H1 (cell line): Measurements from ENCODE around the gene ACVR2B. TPM values are rescaled to one million over a fixed set of nuclear protein-coding genes. Genes with fewer than 3 reads are reported as not detected.

Experiments
- CTCF ChIA-PET: fragments of 300-600 bp; sonication (Branson Sonifier 250); formaldehyde crosslinking; loops from one replicate; lab custom pipeline; 2021; ENCODE audit not compliant: partially characterized antibody; lab: Charles Lee
- POLR2A ChIA-PET: fragments of 300-600 bp; sonication (Branson Sonifier 250); formaldehyde crosslinking; loops from one replicate; lab custom pipeline; 2021; ENCODE audit warnings: inconsistent platforms; ENCODE audit not compliant: partially characterized antibody; lab: Charles Lee
- DNase-seq, 2 experiments: peaks; one replicate each; pipeline versions ENCODE4 v3.0.0 to v3.0.0-alpha.2; 2010 to 2022; ENCODE audit warnings: low spot score in 2 of 2, low read depth in 1 of 2, mixed read lengths in 1 of 2
- FAIRE-seq: peaks from 2 replicates; lab custom pipeline; 2011; peaks lifted over from hg19 to GRCh38; lab: Jason Lieb, UNC
- H2AFZ ChIP-seq: 2 replicates; pipeline ENCODE4 v1.8.1; 2012; ENCODE audit warnings: low read length, inconsistent platforms
- H2AK5ac ChIP-seq: 2 replicates; pipeline ENCODE4 v1.6.1; 2013; ENCODE audit warnings: low read depth, low read length
- H2BK120ac ChIP-seq: replicated peaks from 2 replicates; pipeline ENCODE3; 2013; ENCODE audit warnings: low read depth, low read length, inconsistent platforms
- H2BK12ac ChIP-seq: 2 replicates; pipeline ENCODE4 v1.6.1; 2013; ENCODE audit warnings: low read depth, low read length
- H2BK15ac ChIP-seq: 2 replicates; pipeline ENCODE4 v1.6.1; 2013; ENCODE audit warnings: low read length
- H2BK20ac ChIP-seq: 2 replicates; pipeline ENCODE4 v1.6.1; 2013; ENCODE audit warnings: low read length
- H2BK5ac ChIP-seq: 2 replicates; pipeline ENCODE4 v1.6.1; 2013; ENCODE audit warnings: low read depth, low read length
- H3K14ac ChIP-seq: 2 replicates; pipeline ENCODE4 v1.6.1; 2013; ENCODE audit warnings: inconsistent platforms; ENCODE audit not compliant: insufficient read length
- H3K18ac ChIP-seq: 2 replicates; pipeline ENCODE4 v1.6.1; 2013; ENCODE audit warnings: low read length; ENCODE audit errors: extremely low read depth
- H3K23ac ChIP-seq: 2 replicates; pipeline ENCODE4 v1.6.1; 2013; ENCODE audit warnings: inconsistent platforms; ENCODE audit not compliant: insufficient read length
- H3K23me2 ChIP-seq: 2 replicates; pipeline ENCODE4 v1.6.1; 2013; ENCODE audit warnings: low read depth, low read length
- H3K27ac ChIP-seq: 2 replicates; pipeline ENCODE4 v1.6.1; 2011; ENCODE audit warnings: low read depth, low read length, inconsistent platforms
- H3K27me3 ChIP-seq, 4 experiments: replicated peaks in 1 of 4; 1 replicate in 1 of 4; 2 replicates in 3 of 4; pipeline versions ENCODE4 v1.6.1 to v1.8.1; 2011 to 2013; ENCODE audit warnings: low read length in 3 of 4, mild to moderate bottlenecking in 3 of 4, inconsistent platforms in 2 of 4, mixed read lengths in 2 of 4, moderate library complexity in 1 of 4; ENCODE audit not compliant: control insufficient read depth in 3 of 4, insufficient read depth in 3 of 4; ENCODE audit errors: extremely low read depth in 1 of 4
- H3K36me3 ChIP-seq, 4 experiments: 2 replicates each; pipeline versions ENCODE4 v1.6.1 to v1.8.1; 2011 to 2013; ENCODE audit warnings: mild to moderate bottlenecking in 4 of 4, low read length in 3 of 4, moderate library complexity in 2 of 4, control low read depth in 1 of 4, inconsistent platforms in 1 of 4; ENCODE audit not compliant: insufficient read depth in 4 of 4, control insufficient read depth in 2 of 4
- H3K4ac ChIP-seq: replicated peaks from 2 replicates; pipeline ENCODE3; 2013; ENCODE audit warnings: low read length, low read depth, mixed read lengths, inconsistent platforms; ENCODE audit not compliant: insufficient read length
- H3K4me1 ChIP-seq, 4 experiments: replicated peaks in 1 of 4; 1 replicate in 1 of 4; 2 replicates in 3 of 4; pipeline versions ENCODE4 v1.6.1 to v1.8.1; 2011 to 2013; ENCODE audit warnings: low read length in 3 of 4, inconsistent platforms in 2 of 4, mixed read lengths in 1 of 4; ENCODE audit not compliant: insufficient read depth in 4 of 4, control insufficient read depth in 3 of 4
- H3K4me2 ChIP-seq, 2 experiments: 2 replicates each; pipeline versions ENCODE4 v1.6.1 to v1.8.1; 2011 to 2013; ENCODE audit warnings: low read depth in 2 of 2, low read length in 2 of 2, control low read depth in 1 of 2, inconsistent platforms in 1 of 2, mild to moderate bottlenecking in 1 of 2; ENCODE audit not compliant: insufficient read depth in 1 of 2
- H3K4me3 ChIP-seq, 4 experiments: fragments of 200-600, 300-600 bp in 1 of 4; sonication (generic), shearing (Covaris generic), sonication (Bioruptor Twin) in 1 of 4; 2 replicates each; pipeline versions ENCODE4 v1.5.1 to v1.8.1; 2011 to 2016; ENCODE audit warnings: low read length in 4 of 4, low read depth in 3 of 4, control low read depth in 2 of 4, inconsistent platforms in 2 of 4, mild to moderate bottlenecking in 2 of 4, mixed read lengths in 1 of 4, moderate library complexity in 1 of 4; ENCODE audit not compliant: insufficient read depth in 2 of 4; ENCODE audit errors: extremely low read depth in 1 of 4
- H3K56ac ChIP-seq: replicated peaks from 2 replicates; pipeline ENCODE3; 2013; ENCODE audit warnings: low read depth, mild to moderate bottlenecking, mixed read lengths, low read length, inconsistent platforms; ENCODE audit not compliant: insufficient read length
- H3K79me1 ChIP-seq: 2 replicates; pipeline ENCODE4 v1.6.1; 2013; ENCODE audit warnings: low read depth, low read length, control low read depth
- H3K79me2 ChIP-seq, 2 experiments: 2 replicates each; pipeline versions ENCODE4 v1.6.1 to v1.8.1; 2012 to 2013; ENCODE audit warnings: low read length in 2 of 2, mild to moderate bottlenecking in 2 of 2, inconsistent platforms in 1 of 2; ENCODE audit not compliant: insufficient read depth in 2 of 2, control insufficient read depth in 1 of 2
- H3K9ac ChIP-seq, 4 experiments: replicated peaks in 1 of 4; 1 replicate in 1 of 4; 2 replicates in 3 of 4; pipeline versions ENCODE4 v1.6.1 to v1.8.1; 2011 to 2013; ENCODE audit warnings: low read depth in 3 of 4, low read length in 3 of 4, control low read depth in 2 of 4, mild to moderate bottlenecking in 2 of 4, moderate library complexity in 2 of 4, inconsistent platforms in 1 of 4; ENCODE audit errors: extremely low read depth in 1 of 4
- H3K9me3 ChIP-seq, 2 experiments: 2 replicates each; pipeline versions ENCODE4 v1.6.1 to v1.8.1; 2012 to 2013; ENCODE audit warnings: mild to moderate bottlenecking in 2 of 2, moderate library complexity in 2 of 2, control low read depth in 1 of 2, inconsistent platforms in 1 of 2, low read depth in 1 of 2, low read length in 1 of 2, mixed read lengths in 1 of 2; ENCODE audit not compliant: insufficient read depth in 2 of 2
- H4K20me1 ChIP-seq, 2 experiments: replicated peaks in 1 of 2; 2 replicates each; pipeline versions ENCODE3 to v1.8.1; 2011 to 2013; ENCODE audit warnings: inconsistent platforms in 2 of 2, low read length in 2 of 2, mild to moderate bottlenecking in 1 of 2; ENCODE audit not compliant: insufficient read depth in 2 of 2, control insufficient read depth in 1 of 2
- H4K5ac ChIP-seq: 2 replicates; pipeline ENCODE4 v1.6.1; 2013; ENCODE audit warnings: low read length, low read depth, mixed read lengths, inconsistent platforms; ENCODE audit not compliant: insufficient read length
- H4K8ac ChIP-seq: 2 replicates; pipeline ENCODE4 v1.8.0; 2013; ENCODE audit warnings: mild to moderate bottlenecking, moderate library complexity, low read length, inconsistent platforms; ENCODE audit not compliant: insufficient read depth; ENCODE audit errors: extremely low read depth
- H4K91ac ChIP-seq: replicated peaks from 2 replicates; pipeline ENCODE3; 2013; ENCODE audit warnings: low read length, mixed read lengths, inconsistent platforms; ENCODE audit not compliant: insufficient read length
- ASH2L ChIP-seq: fragments of 200-600, 300-600 bp; sonication (generic); IDR thresholded peaks from one replicate; pipeline ENCODE4 v1.7.1; 2017; ENCODE audit warnings: low read length
- FOSL1 ChIP-seq: IDR thresholded peaks from 2 replicates; pipeline ENCODE4 v1.6.1; 2011; ENCODE audit warnings: mild to moderate bottlenecking, low read depth, low read length, moderate library complexity; ENCODE audit not compliant: insufficient read depth
- HDAC2 ChIP-seq, 2 experiments: fragments of 300-600 bp in 1 of 2; sonication (generic) in 1 of 2; IDR thresholded peaks; 2 replicates each; pipeline ENCODE4 v1.6.1; 2011 to 2012; ENCODE audit warnings: low read depth in 2 of 2, low read length in 2 of 2, mild to moderate bottlenecking in 2 of 2, moderate library complexity in 2 of 2, borderline replicate concordance in 1 of 2, inconsistent platforms in 1 of 2
- SAP30 ChIP-seq: fragments of 300-600 bp; sonication (generic); IDR thresholded peaks from 2 replicates; pipeline ENCODE4 v1.7.1; 2012; ENCODE audit warnings: low read length, moderate library complexity, mild to moderate bottlenecking, inconsistent platforms; ENCODE audit not compliant: insufficient read depth, insufficient replicate concordance
- SIN3A ChIP-seq, 2 experiments: IDR thresholded peaks in 1 of 2; conservative IDR thresholded peaks in 1 of 2; 2 replicates each; pipeline ENCODE4 v1.6.1; 2011 to 2012; ENCODE audit warnings: low read length in 2 of 2, improper control_type of control experiment in 1 of 2, low read depth in 1 of 2, mild to moderate bottlenecking in 1 of 2
- WGBS, 2 experiments: shearing (Covaris generic) in 1 of 2; methylation state at CpG; one replicate each; pipeline versions ENCODE4 v1.1.6 to v1.1.7; 2013 to 2015; ENCODE audit warnings: low lambda C conversion rate in 2 of 2, mixed read lengths in 2 of 2, inconsistent platforms in 1 of 2, low coverage in 1 of 2, missing lambda C conversion rate in 1 of 2; ENCODE audit not compliant: insufficient replicate concordance in 2 of 2, insufficient coverage in 1 of 2, insufficient read length in 1 of 2; ENCODE audit errors: extremely low coverage in 1 of 2, missing lambda C conversion rate in 1 of 2; 5-methylcytosine and 5-hydroxymethylcytosine counted together
- polyA plus RNA-seq, 7 experiments: library from polyadenylated mRNA; depleted of rRNA in 3 of 7; stranded (reverse) in 5 of 7; unstranded in 2 of 7; fragments of >200 nt in 5 of 7; fragments of 200-250 nt in 2 of 7; gene quantifications; 1 replicate in 5 of 7; 2 replicates in 1 of 7; 4 replicates in 1 of 7; pipeline versions ENCODE4 v1.2.1 to v1.2.3, GENCODE V29; 2011 to 2013; ENCODE audit warnings: missing spikeins in 2 of 7, mixed read lengths in 2 of 7
- total RNA-seq: library from RNA; stranded (reverse); fragmentation: NEBNext Ultra II Directional; extraction: Animal tissue kit (Norgen Biotek cat#: 25700); gene quantifications from 2 replicates; pipeline ENCODE4 v1.2.1, GENCODE V29; 2021
- TF ChIP-seq, protein P1 (sequence below): IDR thresholded peaks from 2 replicates; pipeline ENCODE4 v1.6.1; 2011; ENCODE audit warnings: low read length, improper control_type of control experiment

Gene ACVR2B
- total and polyA plus RNA-seq, 2 of the 8 experiments (the other 6 are each of a cell fraction or from before 2014, with no cell fraction given): 24.7 to 109 TPM

DNA sequence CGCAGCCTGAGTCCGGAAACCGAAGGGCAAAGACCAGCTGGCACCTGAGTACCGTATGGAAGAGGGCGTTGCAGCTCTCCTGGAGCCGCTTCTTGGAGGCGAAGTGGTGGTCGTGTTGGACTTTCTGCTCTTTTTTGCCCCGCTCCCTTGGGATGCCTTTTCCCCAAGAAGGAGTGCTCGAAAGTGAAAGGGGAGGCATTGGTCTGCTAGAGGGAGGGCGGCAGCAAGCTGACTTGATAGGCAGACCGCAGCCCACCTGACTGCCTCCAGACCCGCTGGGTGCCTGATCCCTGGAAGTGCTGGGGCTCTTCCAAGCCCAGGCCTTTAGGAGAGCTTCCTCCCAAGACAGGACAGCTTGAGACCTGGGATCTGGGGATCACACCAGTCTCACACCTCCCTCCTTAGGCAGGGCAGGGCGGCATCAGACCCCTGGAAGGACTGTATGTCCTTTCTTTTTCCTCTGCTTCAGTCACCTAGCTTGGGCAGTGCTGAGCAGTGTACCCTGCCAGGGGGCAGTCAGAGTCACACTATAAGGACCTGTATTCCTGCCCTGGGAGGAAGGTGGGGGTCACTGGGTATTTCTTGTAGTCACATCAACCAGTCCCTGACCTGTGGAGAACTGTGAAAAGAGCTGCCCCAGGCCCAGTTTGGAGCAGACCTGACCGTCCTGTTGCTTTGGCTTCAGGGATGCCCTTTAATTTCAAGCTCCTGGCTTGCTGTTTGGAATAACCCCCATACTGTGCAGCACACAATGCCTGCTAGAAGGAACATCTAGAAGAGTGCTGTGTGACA is 2.1 kb downstream of the ACVR2B start:
- Histone ChIP-seq H4K8ac (peak overlapping the region; percentile 37; the same call in 1 of the 2 replicates), H3K56ac (no peak overlapping the region), H3K9ac (peak overlapping the region in 3 of 4 experiments; percentile 81 to 99 (median 97); a peak in 6 of 7 replicates), H4K20me1 (peaks cover 29 to 40% of the 10 kb centered on the region in 2 experiments), H2AK5ac (no peak overlapping the region), H2BK20ac (no peak overlapping the region), H4K91ac (no peak overlapping the region), H2BK120ac (no peak overlapping the region), H3K4ac (no peak overlapping the region), H3K4me3 (peak overlapping the region; percentile 74 to 99 (median 91)), H3K79me2 (peaks cover 55 to 67% of the 10 kb centered on the region in 2 experiments), H3K18ac (peak overlapping the region; percentile 39; the same call in 1 of the 2 replicates), H3K79me1 (peaks cover 22% of the 10 kb centered on the region), H2AFZ (no peak overlapping the region), H3K4me2 (peak overlapping the region; percentile 94 to 97), H3K27ac (peak overlapping the region; percentile 99; the same call in 1 of the 2 replicates), H3K9me3 (0 out of 4 replicates have a peak, but pooled peaks cover 0 to 2% of the 10 kb centered on the region in 2 experiments), H3K23me2 (peaks cover 20% of the 10 kb centered on the region), H3K14ac (no peak overlapping the region), H2BK5ac (peak overlapping the region; percentile 16), H4K5ac (no peak overlapping the region), H3K27me3 (no peaks in the 10 kb centered on the region), H2BK12ac (no peak overlapping the region), H3K4me1 (peaks cover 10 to 24% (median 16%) of the 10 kb centered on the region in 4 experiments), H3K36me3 (no peaks in the 10 kb centered on the region; a peak in 2 of 8 replicates), H3K23ac (no peak overlapping the region), H2BK15ac (no peak overlapping the region)
- peak; percentile 46 for TF ChIP-seq ASH2L
- peak; percentile 20 for TF ChIP-seq SAP30
- TF ChIP-seq SIN3A (conservative IDR thresholded peaks at IDR 0.05 in 1 of 2, IDR thresholded peaks at IDR 0.05 in 1 of 2; ENCODE audit: low read depth in 1 of 2, low read length in 2 of 2): 0 out of 4 replicates have a peak, but pooled peaks of 1 of the 2 experiments have one; percentile 13
- TF ChIP-seq, protein P1, sequence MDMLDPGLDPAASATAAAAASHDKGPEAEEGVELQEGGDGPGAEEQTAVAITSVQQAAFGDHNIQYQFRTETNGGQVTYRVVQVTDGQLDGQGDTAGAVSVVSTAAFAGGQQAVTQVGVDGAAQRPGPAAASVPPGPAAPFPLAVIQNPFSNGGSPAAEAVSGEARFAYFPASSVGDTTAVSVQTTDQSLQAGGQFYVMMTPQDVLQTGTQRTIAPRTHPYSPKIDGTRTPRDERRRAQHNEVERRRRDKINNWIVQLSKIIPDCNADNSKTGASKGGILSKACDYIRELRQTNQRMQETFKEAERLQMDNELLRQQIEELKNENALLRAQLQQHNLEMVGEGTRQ: peak; percentile 69
- 0 out of 4 replicates have a peak, but pooled peaks of 1 of the 2 experiments have one; percentile 10 for TF ChIP-seq HDAC2 (IDR thresholded peaks at IDR 0.05; ENCODE audit: borderline replicate concordance in 1 of 2, low read depth in 2 of 2, low read length in 2 of 2)
- TF ChIP-seq FOSL1: no peak
- WGBS, 2 experiments: 11% methylated on average over 15 of the region's 15 CpGs; no CpG with 5 or more reads in 1 of the 2 experiments
- no peak for FAIRE-seq
- DNase-seq: peak in 1 of 2 experiments; percentile 29
- ChIA-PET CTCF (interaction anchor here (0.8 to 2.4 kb wide), 12 partner anchors 10 to 459 kb away, joined by 3 to 16 read pairs (median 3); partner anchors contain the start of gene XYLB), POLR2A (interaction anchor here (0.7 to 2.1 kb wide), 22 partner anchors 8 to 319 kb away, joined by 3 to 10 read pairs (median 4); partner anchors contain the start of genes ACAA1 and XYLB)
